ENCODE data around the gene NFYA.

Gene NFYA

GRCh38 chr6:41046084-41046483, 26.7 kb upstream of the NFYA start:
- DNase-seq (ENCODE audit: low read depth), result no peak

- no peak for DNase-seq (ENCODE audit: low read depth)
Measured at GRCh38 chr6:41047306-41047705, 25.5 kb upstream of the NFYA start.

- no peak for DNase-seq (ENCODE audit: low read depth)
Measured at GRCh38 chr6:41047745-41048732, 24.7 kb upstream of the NFYA start.

- DNase-seq (ENCODE audit: low read depth), result no peak
Measured at GRCh38 chr6:41049521-41049920, 23.3 kb upstream of the NFYA start.

GRCh38 chr6:41049955-41050354, 22.8 kb upstream of the NFYA start:
- DNase-seq (ENCODE audit: low read depth), result no peak

- no peak for DNase-seq (ENCODE audit: low read depth)
Measured at GRCh38 chr6:41050536-41050935, 22.2 kb upstream of the NFYA start.

GRCh38 chr6:41051873-41052272, 20.9 kb upstream of the NFYA start:
- no peak for DNase-seq (ENCODE audit: low read depth)

- DNase-seq (ENCODE audit: low read depth), result no peak
Measured at GRCh38 chr6:41053041-41053440, 19.7 kb upstream of the NFYA start, which contains the start of gene APOBEC2. APOBEC2 (plus strand) TSS chr6:41053202; CDS start chr6:41053348, 146 bp downstream.

GRCh38 chr6:41054511-41054910, 18.3 kb upstream of the NFYA start:
- no peak for DNase-seq (ENCODE audit: low read depth)

- DNase-seq (ENCODE audit: low read depth), result no peak
Measured at GRCh38 chr6:41055149-41055548, 17.6 kb upstream of the NFYA start.

- no peak for DNase-seq (ENCODE audit: low read depth)
Measured at GRCh38 chr6:41056768-41057490, 15.8 kb upstream of the NFYA start.

GRCh38 chr6:41058783-41059181, 14.0 kb upstream of the NFYA start:
- no peak for DNase-seq (ENCODE audit: low read depth)

GRCh38 chr6:41059556-41059955, 13.2 kb upstream of the NFYA start:
- DNase-seq (ENCODE audit: low read depth), result no peak

- DNase-seq (ENCODE audit: low read depth), result no peak
Measured at GRCh38 chr6:41061196-41061726, 11.5 kb upstream of the NFYA start.

- DNase-seq (ENCODE audit: low read depth), result no peak
Measured at GRCh38 chr6:41062056-41062455, 10.7 kb upstream of the NFYA start.

- DNase-seq (ENCODE audit: low read depth), result no peak
Measured at GRCh38 chr6:41063884-41064285, 8.9 kb upstream of the NFYA start.

GRCh38 chr6:41064841-41065240, 7.9 kb upstream of the NFYA start:
- DNase-seq (ENCODE audit: low read depth), result no peak

GRCh38 chr6:41065550-41066026, 7.2 kb upstream of the NFYA start:
- no peak for DNase-seq (ENCODE audit: low read depth)

GRCh38 chr6:41066867-41067304, 5.9 kb upstream of the NFYA start:
- DNase-seq (ENCODE audit: low read depth), result peak; percentile 48

- peak; percentile 59 for DNase-seq (ENCODE audit: low read depth)
Measured at GRCh38 chr6:41071501-41071922, 1.3 kb upstream of the NFYA start.

GRCh38 chr6:41071923-41072835, 595 bp upstream of the NFYA start, which contains the start of gene OARD1:
OARD1 (minus strand) TSS chr6:41072356; CDS start chr6:41071634, 722 bp downstream.
- peak; percentile 99 for DNase-seq (ENCODE audit: low read depth)
